8988T (cell line): ENCODE data around the gene TRIM63.

Experiments
- DNase-seq: peaks from one replicate; pipeline ENCODE4 v3.0.0; 2011

Gene TRIM63

DNA sequence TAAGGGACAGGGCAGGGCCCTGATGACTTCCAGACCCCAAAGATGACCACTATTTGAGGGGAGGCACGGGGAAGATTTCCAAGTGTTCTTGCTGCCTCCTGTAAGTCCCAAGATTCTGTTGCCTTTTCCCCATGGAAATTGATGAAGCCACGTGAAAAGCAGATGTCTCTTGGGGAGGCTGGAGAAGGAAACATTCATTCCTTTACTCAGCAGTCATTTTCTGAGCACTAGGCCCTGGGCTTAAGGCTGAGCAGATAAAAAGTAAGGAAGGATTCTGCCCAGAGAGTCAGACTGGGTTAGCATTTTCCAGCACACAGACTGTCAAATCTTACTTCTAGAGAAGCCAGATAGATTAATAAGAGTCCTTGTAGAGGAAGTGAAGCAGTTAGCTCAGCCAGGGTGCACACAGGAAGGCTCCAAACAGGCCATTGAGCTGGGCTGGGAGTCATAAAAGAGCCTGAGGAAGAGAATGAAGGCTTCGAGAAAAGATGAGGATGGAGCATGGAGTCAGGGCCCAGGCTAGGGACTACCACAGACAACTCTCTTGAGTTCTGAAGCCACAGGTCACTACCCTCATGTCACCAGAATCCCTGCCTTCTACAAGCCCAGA is 35.7 kb downstream of the TRIM63 start:
- no peak for DNase-seq

DNA sequence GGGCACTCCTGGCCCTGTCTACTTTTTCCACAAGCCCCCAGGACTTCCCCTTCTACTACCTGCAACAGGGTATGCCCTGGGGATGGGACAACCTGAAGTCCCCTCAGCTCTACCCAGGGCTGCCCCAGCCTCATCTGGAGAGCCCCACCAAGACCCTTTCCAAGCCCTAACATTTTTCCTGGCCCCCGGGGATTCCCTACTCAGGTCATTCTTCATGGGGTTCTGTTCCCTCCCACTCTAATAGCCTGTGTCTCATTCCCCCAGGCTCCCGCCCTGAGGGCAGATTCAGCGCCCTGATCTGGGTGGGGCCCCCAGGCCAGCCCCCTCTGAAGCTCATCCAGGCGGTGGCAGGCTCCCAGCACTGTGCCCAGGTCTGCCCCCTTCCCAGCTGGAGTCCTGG is 36.2 kb downstream of the TRIM63 start:
- DNase-seq: no peak

DNA sequence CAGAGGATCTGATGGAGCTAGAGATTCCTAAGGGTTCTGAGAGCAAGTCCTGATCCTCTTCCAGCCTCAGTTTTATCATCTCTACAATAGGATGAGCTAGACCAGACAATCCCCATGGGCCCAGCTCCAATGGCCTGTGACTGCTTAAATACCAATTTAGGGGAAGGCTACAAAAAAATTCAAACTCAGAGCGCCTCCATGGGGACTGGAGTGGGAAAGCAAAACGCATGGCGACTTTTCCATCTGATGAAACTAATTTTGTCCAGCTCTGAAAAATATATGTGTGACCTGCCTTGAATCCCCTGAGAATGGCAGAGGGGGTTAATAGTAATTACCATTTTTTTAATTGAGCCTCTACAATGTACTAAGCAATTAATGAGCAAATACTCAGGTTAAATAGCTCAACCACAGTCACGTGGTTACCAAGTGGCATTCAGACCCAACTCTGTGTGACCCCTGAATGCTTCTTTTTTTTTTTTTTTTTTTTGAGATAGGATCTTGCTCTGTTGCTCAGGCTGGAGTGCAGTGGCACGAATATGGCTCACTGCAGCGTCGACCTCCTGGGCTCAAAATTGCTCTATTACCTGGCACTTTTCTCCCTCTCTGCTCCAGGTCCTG is 37.5 kb downstream of the TRIM63 start:
- no peak for DNase-seq

DNA sequence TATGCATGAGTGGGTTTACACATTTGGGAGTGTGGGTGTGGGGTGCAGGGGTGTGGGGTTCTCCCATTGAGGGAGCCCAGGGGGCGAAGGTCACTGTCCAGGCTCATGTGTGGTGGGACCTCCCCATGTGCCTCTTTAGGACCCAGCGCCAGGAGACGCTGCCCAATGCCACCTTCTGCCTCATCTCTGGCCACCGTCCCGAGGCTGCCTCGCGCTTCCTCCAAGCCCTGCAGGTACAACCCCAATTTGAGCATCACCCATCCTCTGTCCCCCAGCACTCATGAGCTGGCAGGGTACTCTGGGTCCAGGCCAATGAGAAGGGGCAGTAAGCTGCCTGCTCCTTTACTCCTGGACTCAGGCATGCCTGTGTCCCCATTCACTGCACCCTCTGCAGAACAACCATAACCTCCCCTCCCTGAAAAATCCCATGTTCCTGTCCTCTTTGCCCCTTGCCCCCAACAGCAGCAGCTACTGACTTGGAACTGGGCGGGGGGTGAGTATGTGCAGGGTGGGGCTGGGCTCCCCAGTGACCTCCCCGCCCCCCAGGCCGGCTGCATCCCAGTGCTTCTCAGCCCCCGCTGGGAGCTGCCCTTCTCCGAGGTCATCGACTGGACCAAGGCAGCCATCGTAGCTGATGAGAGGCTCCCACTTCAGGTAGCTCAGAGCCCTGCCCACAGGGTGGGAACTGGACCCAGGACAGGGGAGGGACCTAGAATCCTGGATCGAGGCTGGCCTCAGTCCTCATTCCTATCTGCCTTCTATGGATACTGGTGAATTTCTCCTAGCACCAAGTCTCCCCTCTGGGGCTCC is 38.2 kb downstream of the TRIM63 start:
- DNase-seq: no peak

- DNase-seq: no peak
These were observed 38.9 kb downstream of the TRIM63 start for GRCh38 chr1:26028490-26028980.

GRCh38 chr1:26027716-26028489 is 39.5 kb downstream of the TRIM63 start:
- no peak for DNase-seq

GRCh38 chr1:26025517-26025916 is 41.9 kb downstream of the TRIM63 start:
- DNase-seq: no peak

DNA sequence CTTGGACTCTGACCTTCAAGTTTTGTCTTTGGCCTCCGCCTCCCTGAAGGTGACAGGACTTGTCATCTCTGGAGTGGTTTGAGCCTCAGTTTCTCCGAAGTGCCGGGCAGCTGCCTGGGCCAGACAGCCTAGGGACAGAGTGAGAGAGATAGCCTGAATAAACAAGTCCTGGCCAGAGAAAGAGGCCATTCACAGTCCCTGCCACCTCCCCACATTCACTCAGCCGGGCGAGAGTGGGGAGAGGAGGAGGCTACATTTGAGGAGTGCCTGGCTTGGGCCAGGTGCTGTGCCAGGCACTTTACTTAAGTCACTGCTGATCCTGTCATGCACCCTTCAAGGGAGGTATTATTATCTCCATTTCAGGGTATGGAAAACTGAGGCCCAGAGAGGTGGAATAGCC is 42.4 kb downstream of the TRIM63 start:
- DNase-seq: no peak

DNA sequence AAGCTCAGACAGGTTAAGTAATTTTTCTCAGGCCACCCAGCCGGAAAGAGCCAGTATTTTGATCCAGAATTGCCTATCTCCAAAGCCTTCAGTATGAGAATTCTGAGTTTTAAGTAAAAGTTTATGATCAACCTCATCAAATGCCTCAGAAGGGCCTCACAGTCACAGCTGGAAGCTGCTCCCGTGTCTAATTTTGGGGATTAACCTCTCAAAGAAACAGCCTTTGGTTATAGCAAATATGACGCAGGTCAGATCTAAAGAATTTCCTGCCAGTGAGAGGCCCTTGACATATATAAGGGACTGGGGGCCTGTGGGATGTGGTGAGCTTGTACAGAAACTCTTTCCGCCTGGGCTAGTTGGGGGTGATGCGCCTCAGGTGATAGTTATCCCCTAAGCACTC is 43.6 kb downstream of the TRIM63 start:
- DNase-seq: no peak

GRCh38 chr1:26023009-26023408 is 44.4 kb downstream of the TRIM63 start:
- DNase-seq: no peak

GRCh38 chr1:26022404-26022779 is 45.0 kb downstream of the TRIM63 start:
- DNase-seq: no peak

DNA sequence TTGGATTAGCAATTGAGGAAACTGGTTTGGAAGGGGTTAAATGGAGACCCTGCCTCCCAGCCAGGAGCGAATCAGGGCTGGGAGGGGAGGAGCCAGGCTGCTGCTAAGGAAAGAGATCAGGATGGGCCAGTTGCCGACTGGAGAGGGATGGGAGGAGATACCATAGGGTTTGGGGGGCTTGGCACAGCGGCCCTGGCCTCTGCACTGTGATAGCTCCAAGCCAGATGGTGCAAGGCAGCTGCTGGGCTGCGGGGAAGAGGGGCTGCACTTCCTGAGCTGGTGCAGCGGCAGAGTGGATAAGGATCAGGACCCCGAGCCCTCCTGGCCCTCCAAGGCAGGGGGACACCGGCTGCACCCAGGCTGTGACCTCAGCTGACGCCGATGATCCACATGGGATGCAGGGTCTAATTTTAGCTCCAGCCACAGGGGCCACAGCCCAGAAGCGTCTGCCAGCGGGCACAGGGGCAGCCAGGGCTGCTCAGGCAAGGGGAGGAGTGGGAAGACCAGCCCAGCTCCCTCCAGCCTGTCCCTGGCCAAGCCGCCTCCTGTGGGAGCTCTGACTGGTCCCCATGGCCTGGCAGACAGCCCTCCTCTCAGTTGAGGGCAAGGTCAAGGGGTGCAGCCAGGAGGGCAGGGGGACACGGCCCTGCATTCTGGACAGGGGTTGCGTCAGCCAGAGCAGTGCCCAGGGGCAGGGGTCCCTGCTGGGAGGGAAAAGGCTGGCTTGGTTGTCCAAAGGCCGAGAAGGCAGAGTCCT is 45.6 kb downstream of the TRIM63 start, which contains the start of gene EXTL1:
EXTL1 (plus strand) TSS at position 129 of the 757 bp plus-strand sequence. CDS start 872 bp downstream, outside the sequence.
- DNase-seq: no peak

- no peak for DNase-seq
These were observed 46.3 kb downstream of the TRIM63 start for GRCh38 chr1:26020941-26021646.

DNA sequence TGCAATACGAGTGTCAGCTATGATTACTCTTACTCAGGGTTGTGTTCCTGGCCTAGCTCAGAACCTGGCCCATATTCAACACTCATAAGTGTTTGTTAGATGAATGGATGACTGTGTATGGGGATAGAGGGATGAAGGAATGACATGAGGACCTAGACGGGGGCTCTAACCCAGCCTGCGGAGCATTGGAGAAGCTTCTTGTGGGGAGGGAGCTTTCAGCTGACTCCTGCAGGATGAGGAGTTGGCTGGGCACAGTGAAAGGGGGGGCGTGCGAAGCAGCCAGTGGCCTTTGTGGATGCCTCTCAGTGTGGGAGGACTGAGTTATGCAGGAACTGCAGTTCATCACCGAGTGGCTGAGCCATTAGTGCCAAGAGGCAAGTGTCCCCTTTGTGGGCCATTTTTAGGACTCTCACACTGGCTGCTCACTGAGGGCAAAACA is 47.1 kb downstream of the TRIM63 start:
- DNase-seq: no peak

GRCh38 chr1:26019641-26020315 is 47.7 kb downstream of the TRIM63 start:
- no peak for DNase-seq

- DNase-seq: no peak
These were observed 49.8 kb downstream of the TRIM63 start for GRCh38 chr1:26017606-26018005.

GRCh38 chr1:26016953-26017545 is 50.4 kb downstream of the TRIM63 start:
- no peak for DNase-seq

DNA sequence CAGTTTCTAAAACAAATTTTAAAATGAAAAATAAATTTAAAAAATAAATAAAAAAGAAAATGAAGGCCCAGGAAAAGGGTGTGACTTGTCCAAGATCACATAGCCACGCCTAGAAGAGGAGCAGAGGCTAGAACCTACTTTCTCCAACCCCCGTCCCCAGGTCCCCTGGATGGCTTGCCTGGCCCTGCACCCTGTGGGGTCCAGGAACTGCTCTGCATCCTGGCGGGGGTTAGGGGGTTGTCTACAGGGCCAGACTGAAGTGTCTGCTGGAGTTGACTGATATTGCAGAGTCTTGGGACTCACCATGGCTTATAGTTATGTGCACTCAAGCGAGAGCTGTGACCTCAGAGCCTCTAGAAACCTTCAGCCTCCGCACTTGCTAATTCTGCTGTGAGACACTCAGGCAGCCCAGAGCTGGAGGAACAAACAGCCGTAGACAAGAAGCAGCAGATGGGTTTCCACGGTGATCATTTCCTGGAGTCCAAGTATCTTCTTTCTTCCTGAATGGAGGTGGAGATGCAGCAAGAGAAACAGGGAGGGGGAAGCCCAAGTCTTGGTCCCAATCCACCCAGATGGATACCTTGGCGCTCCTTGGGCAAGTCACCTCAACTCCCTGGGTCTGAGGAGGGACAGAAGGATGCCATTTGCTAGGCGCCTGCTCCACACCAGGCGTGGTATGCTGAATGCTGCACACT is 51.0 kb downstream of the TRIM63 start:
- DNase-seq: no peak

- no peak for DNase-seq
These were observed 52.1 kb downstream of the TRIM63 start for GRCh38 chr1:26015358-26015757.

DNA sequence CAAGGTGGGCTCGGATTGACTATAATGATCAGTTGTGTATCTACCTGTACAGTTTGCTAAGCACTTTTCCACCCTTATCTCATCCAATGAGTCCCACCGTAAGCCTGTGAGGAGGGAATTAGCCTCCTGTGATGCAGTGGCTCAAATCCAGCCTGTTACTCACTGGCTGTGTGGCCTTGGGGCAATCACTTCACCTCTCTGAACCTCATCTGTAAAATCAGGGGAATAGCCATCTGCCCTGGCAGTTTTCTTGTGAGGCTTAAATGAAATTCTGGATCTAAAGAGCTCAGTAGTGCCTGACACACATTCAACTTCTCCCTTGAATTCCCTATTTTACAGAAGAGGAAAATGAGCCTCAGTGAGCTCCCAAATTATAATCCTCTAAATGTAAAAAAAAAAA is 53.3 kb downstream of the TRIM63 start:
- DNase-seq: no peak
